ENCODE results near the gene GIGYF2. TPM values are rescaled to one million over a fixed set of nuclear protein-coding genes. Genes with fewer than 3 reads are reported as not detected.

GIGYF2 gene
- total RNA-seq, 1 experiment from 2014 or later = 59.6 TPM

- Histone ChIP-seq H3K4me3 (ENCODE audit: low read length) (no peak overlapping the region), H4K20me1 (ENCODE audit: insufficient read depth, low read depth, low read length) (no peaks in the 10 kb centered on the region), H3K9me2 (replicated peaks; ENCODE audit: insufficient read depth, low read length) (no peaks in the 10 kb centered on the region), H3K9ac (ENCODE audit: low read length) (no peak overlapping the region), H3K4me2 (ENCODE audit: low read depth, low read length, poor library complexity, severe bottlenecking) (no peak overlapping the region), H3K27ac (ENCODE audit: low read length) (no peak overlapping the region), H3K79me2 (ENCODE audit: low read length) (no peaks in the 10 kb centered on the region), H3K27me3 (ENCODE audit: low read length) (no peaks in the 10 kb centered on the region), H3K4me1 (ENCODE audit: low read length) (no peaks in the 10 kb centered on the region), H3K9me3 (ENCODE audit: low read length) (no peaks in the 10 kb centered on the region), H2AFZ (ENCODE audit: low read length) (no peak overlapping the region), H3K36me3 (ENCODE audit: insufficient read depth, low read length) (no peaks in the 10 kb centered on the region)
- DNase-seq = no peak
Observed at GRCh38 chr2:232877940-232878511, 180.9 kb downstream of the GIGYF2 start.

DNA sequence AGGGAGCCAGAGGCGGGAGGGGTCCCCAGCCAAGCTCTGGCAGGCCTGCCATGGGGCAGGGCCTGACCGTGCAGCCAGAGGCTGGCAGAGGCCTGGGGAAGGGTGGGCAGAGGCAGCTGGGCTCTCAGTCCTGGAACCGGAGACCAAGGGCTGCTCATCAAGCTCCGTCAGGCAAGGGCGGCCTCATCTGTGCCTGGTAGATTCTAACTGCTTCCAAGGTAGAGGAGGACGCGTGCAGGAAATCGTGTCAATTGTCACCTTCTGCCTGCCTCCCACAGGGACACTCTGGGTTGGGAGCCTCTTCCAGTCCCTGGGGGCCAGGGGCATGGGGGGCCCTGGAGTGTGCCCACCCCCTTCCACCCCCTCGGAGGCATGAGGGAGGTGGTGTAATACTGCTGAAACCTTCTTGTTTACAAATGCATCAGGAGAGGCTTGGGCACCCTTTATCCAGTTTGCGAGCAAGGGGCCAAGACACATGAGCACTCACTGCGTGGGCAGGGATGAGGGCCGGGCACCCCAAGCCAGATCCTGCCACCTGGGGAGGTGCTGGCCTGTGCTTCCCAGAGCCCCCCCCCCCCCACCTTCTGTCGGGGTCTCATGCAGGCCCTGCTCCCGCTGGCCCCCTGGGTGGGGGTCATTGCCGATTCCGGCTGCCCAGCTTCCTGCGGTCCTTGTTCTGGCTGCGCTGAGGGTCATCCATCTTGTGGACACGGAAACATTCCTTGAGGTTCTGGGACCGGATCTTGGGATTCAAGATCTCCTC lies 181.9 kb downstream of the GIGYF2 start:
- no peak overlapping the region for H2AFZ ChIP-seq (ENCODE audit: low read length)
- no peaks in the 10 kb centered on the region for H3K27me3 ChIP-seq (ENCODE audit: low read length)
- no peaks in the 10 kb centered on the region for H4K20me1 ChIP-seq (ENCODE audit: insufficient read depth, low read depth, low read length)
- no peaks in the 10 kb centered on the region for H3K36me3 ChIP-seq (ENCODE audit: insufficient read depth, low read length)
- no peaks in the 10 kb centered on the region for H3K9me3 ChIP-seq (ENCODE audit: low read length)
- H3K4me3 ChIP-seq (ENCODE audit: low read length) = no peak overlapping the region
- no peak for DNase-seq
- no peak overlapping the region for H3K4me2 ChIP-seq (ENCODE audit: low read depth, low read length, poor library complexity, severe bottlenecking)
- H3K9ac ChIP-seq (ENCODE audit: low read length) = no peak overlapping the region
- no peak overlapping the region for H3K27ac ChIP-seq (ENCODE audit: low read length)
- H3K79me2 ChIP-seq (ENCODE audit: low read length) = no peaks in the 10 kb centered on the region
- no peaks in the 10 kb centered on the region for H3K4me1 ChIP-seq (ENCODE audit: low read length)
- no peaks in the 10 kb centered on the region for H3K9me2 ChIP-seq (replicated peaks; ENCODE audit: insufficient read depth, low read length)

DNA sequence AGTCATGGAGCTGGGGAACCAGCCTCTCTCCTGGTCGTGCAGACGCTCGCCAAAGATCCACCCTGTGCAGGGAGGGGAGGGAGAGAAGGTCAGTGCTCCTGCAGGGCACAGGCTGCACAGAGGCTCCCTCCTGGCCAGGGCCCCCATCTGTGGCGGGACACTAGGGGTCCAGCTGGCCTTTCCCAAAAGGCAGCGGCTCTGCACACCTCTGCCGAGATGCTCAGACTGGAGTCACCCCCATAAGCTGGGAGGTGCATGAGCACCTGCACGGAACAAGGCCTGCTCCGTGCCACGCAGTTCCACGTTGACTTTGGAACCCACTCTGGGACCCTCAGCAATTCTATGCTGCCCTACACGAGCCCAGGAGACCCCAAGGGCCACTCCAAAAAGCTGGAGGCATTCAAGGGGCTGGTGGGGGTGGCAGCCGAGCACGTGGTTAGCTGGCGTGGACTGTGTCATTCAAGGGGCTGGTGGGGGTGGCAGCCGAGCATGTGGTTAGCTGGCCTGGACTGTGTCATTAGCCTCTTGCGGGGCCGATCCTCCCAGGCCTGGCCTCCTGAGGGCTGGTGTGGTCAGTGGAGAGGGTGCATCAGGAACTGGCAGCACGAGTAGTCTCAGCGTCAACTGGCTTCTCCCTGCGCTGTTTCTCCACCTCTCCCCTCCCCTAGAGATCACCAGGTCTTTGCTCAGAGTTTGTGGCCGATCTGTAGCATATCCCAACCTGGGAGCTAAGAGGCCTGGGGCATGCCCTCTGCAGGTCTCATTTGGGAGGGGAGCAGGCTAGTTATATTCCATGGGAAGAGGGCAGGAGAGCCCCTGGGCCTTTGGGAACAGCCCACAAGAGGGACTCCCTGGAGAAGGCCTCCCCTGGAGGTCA lies 182.7 kb downstream of the GIGYF2 start:
- Histone ChIP-seq H2AFZ (ENCODE audit: low read length) (no peak overlapping the region), H4K20me1 (ENCODE audit: insufficient read depth, low read depth, low read length) (no peaks in the 10 kb centered on the region), H3K79me2 (ENCODE audit: low read length) (no peaks in the 10 kb centered on the region), H3K4me2 (ENCODE audit: low read depth, low read length, poor library complexity, severe bottlenecking) (no peak overlapping the region), H3K9me3 (ENCODE audit: low read length) (no peaks in the 10 kb centered on the region), H3K36me3 (ENCODE audit: insufficient read depth, low read length) (no peaks in the 10 kb centered on the region), H3K27me3 (ENCODE audit: low read length) (no peaks in the 10 kb centered on the region), H3K4me1 (ENCODE audit: low read length) (no peaks in the 10 kb centered on the region), H3K9ac (ENCODE audit: low read length) (no peak overlapping the region), H3K9me2 (replicated peaks; ENCODE audit: insufficient read depth, low read length) (no peaks in the 10 kb centered on the region), H3K4me3 (ENCODE audit: low read length) (no peak overlapping the region), H3K27ac (ENCODE audit: low read length) (no peak overlapping the region)
- DNase-seq = no peak

- Histone ChIP-seq H3K36me3 (ENCODE audit: insufficient read depth, low read length) (no peaks in the 10 kb centered on the region), H3K27ac (ENCODE audit: low read length) (no peak overlapping the region), H3K9me3 (ENCODE audit: low read length) (no peaks in the 10 kb centered on the region), H3K9ac (ENCODE audit: low read length) (no peak overlapping the region), H3K9me2 (replicated peaks; ENCODE audit: insufficient read depth, low read length) (no peaks in the 10 kb centered on the region), H3K27me3 (ENCODE audit: low read length) (no peaks in the 10 kb centered on the region), H3K4me3 (ENCODE audit: low read length) (no peak overlapping the region), H3K4me2 (ENCODE audit: low read depth, low read length, poor library complexity, severe bottlenecking) (no peak overlapping the region), H2AFZ (ENCODE audit: low read length) (no peak overlapping the region), H3K4me1 (ENCODE audit: low read length) (no peaks in the 10 kb centered on the region), H3K79me2 (ENCODE audit: low read length) (no peaks in the 10 kb centered on the region), H4K20me1 (ENCODE audit: insufficient read depth, low read depth, low read length) (no peaks in the 10 kb centered on the region)
- no peak for DNase-seq
Observed at GRCh38 chr2:232880764-232881351, 183.7 kb downstream of the GIGYF2 start.

DNA sequence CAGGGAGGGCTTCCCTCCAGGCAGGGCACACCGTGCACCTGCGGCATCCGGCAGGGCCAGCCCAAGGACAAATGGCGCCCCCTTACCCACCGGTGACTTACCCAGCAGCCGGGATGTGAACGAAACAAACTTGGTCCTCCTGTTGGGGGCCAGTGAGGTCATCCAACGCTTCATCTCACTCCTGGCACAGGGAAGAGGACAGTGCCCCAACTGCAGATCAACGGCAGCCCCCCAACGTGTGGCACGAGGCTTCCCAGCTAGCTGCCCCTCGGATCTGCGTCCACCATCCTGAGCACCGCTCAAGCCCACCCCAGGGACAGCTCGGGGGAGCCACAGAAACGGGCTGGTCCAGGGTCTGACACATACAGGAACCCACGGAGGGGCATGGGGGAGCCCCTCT lies 185.0 kb downstream of the GIGYF2 start:
- DNase-seq = no peak

DNA sequence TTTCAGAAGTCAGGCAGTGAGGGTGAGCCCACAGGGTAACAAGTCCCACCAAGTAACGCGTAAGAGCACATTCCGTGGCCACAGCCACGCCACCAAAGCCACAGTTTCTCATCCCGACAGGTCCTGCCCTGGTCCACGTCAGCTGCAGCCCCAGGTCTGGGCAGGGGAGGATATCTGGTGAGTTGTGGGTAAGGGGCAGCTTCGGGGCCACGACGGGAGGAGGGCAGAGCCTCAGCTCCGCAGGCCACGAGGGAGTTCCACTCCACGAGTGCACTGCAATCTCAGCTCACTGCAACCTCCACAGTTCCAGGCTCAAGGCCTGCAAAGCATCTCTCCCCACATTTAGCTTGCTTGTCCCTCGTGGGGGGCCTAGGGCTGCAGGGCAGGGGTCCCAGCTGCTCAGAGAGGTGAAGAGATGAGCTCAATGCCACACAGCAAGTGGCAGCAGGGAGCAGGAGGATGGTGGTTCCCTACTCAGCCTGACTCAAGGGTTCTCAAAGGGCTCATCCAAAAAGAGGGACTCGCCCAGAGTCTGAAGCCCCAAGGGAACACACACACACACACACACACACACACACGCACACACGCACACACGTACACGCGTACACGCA lies 185.5 kb downstream of the GIGYF2 start:
- Histone ChIP-seq H3K36me3 (ENCODE audit: insufficient read depth, low read length) (no peaks in the 10 kb centered on the region), H3K9ac (ENCODE audit: low read length) (no peak overlapping the region), H3K27me3 (ENCODE audit: low read length) (no peaks in the 10 kb centered on the region), H3K9me2 (replicated peaks; ENCODE audit: insufficient read depth, low read length) (no peaks in the 10 kb centered on the region), H3K9me3 (ENCODE audit: low read length) (no peaks in the 10 kb centered on the region), H3K79me2 (ENCODE audit: low read length) (no peaks in the 10 kb centered on the region), H3K4me1 (ENCODE audit: low read length) (no peaks in the 10 kb centered on the region), H3K4me3 (ENCODE audit: low read length) (no peak overlapping the region), H4K20me1 (ENCODE audit: insufficient read depth, low read depth, low read length) (no peaks in the 10 kb centered on the region), H3K27ac (ENCODE audit: low read length) (no peak overlapping the region), H2AFZ (ENCODE audit: low read length) (no peak overlapping the region), H3K4me2 (ENCODE audit: low read depth, low read length, poor library complexity, severe bottlenecking) (no peak overlapping the region)
- DNase-seq = no peak

More for the DNA sequence above, 185.0 kb downstream of the GIGYF2 start:
- Histone ChIP-seq H3K36me3 (ENCODE audit: insufficient read depth, low read length) (no peaks in the 10 kb centered on the region), H3K9me2 (replicated peaks; ENCODE audit: insufficient read depth, low read length) (no peaks in the 10 kb centered on the region), H3K9me3 (ENCODE audit: low read length) (no peaks in the 10 kb centered on the region), H3K27me3 (ENCODE audit: low read length) (no peaks in the 10 kb centered on the region), H2AFZ (ENCODE audit: low read length) (no peak overlapping the region), H3K4me1 (ENCODE audit: low read length) (no peaks in the 10 kb centered on the region), H3K4me2 (ENCODE audit: low read depth, low read length, poor library complexity, severe bottlenecking) (no peak overlapping the region), H3K4me3 (ENCODE audit: low read length) (no peak overlapping the region), H3K27ac (ENCODE audit: low read length) (no peak overlapping the region), H3K9ac (ENCODE audit: low read length) (no peak overlapping the region), H3K79me2 (ENCODE audit: low read length) (no peaks in the 10 kb centered on the region), H4K20me1 (ENCODE audit: insufficient read depth, low read depth, low read length) (no peaks in the 10 kb centered on the region)

DNA sequence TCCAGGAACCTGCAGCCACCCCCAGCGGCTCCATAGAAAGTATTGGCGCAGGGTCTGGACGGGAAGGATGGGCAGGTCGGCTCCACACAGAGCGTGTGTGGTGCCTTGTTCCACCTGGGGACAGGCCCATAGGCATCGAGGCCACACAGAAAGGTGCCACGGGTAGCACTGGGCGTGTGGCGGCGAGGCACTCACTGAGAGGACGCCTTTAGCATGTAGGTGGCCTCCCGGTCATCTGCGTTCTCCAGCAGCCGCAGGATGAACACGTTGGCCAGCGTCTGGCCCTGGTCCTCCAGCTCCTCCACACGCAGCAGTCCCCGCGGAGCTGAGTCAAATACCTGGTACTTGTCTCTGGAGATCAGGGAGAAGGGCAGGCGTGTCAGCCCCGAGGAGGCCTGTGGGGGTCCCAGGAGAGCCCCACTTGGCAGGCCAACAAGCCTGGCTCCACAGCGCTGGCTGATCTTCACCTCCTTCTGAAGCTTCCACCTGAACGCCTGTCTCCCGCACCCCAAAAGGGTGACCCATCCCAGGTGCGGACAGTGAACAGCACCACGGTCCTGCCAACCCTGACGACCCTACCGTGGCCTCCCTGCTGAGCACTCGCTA lies 186.1 kb downstream of the GIGYF2 start:
- no peak for DNase-seq
- Histone ChIP-seq H3K9me3 (ENCODE audit: low read length) (no peaks in the 10 kb centered on the region), H3K79me2 (ENCODE audit: low read length) (no peaks in the 10 kb centered on the region), H3K4me3 (ENCODE audit: low read length) (no peak overlapping the region), H2AFZ (ENCODE audit: low read length) (no peak overlapping the region), H3K4me2 (ENCODE audit: low read depth, low read length, poor library complexity, severe bottlenecking) (no peak overlapping the region), H3K27me3 (ENCODE audit: low read length) (no peaks in the 10 kb centered on the region), H3K4me1 (ENCODE audit: low read length) (no peaks in the 10 kb centered on the region), H3K9ac (ENCODE audit: low read length) (no peak overlapping the region), H3K9me2 (replicated peaks; ENCODE audit: insufficient read depth, low read length) (no peaks in the 10 kb centered on the region), H3K36me3 (ENCODE audit: insufficient read depth, low read length) (no peaks in the 10 kb centered on the region), H4K20me1 (ENCODE audit: insufficient read depth, low read depth, low read length) (no peaks in the 10 kb centered on the region), H3K27ac (ENCODE audit: low read length) (no peak overlapping the region)
